K562 (cell line): ENCODE measurements around the gene ELF5. TPM values are rescaled to one million over a fixed set of nuclear protein-coding genes. Genes with fewer than 3 reads are reported as not detected.

ENCODE experiments used
- CHD2 ChIP-seq: IDR thresholded peaks from 2 replicates; pipeline ENCODE4 v1.6.1; 2011; ENCODE audit warnings: low read depth, low read length
- ETV1 ChIP-seq: fragments of 450-650 bp; conservative IDR thresholded peaks from 2 replicates; pipeline ENCODE4 v1.6.1; 2016; ENCODE audit warnings: missing genetic modification characterization, control low read depth, low read depth, missing compliant biosample characterization
- FOXK2 ChIP-seq, 2 experiments: fragments of 450-650 bp; IDR thresholded peaks in 1 of 2; conservative IDR thresholded peaks in 1 of 2; 2 replicates each; pipeline ENCODE4 v1.6.1; 2016; ENCODE audit warnings: low read depth in 2 of 2, mild to moderate bottlenecking in 1 of 2
- HIVEP1 ChIP-seq: fragments of 250-450 bp; sonication (Bioruptor Pico); IDR thresholded peaks from 2 replicates; pipeline ENCODE4 v1.4.0; 2020; ENCODE audit warnings: mild to moderate bottlenecking
- LCOR ChIP-seq: sonication (generic); formaldehyde crosslinking; IDR thresholded peaks from 2 replicates; pipeline ENCODE4 v1.8.0; 2022; ENCODE audit warnings: mild to moderate bottlenecking, missing genetic modification reagents
- MAZ ChIP-seq, 2 experiments: fragments of 450-650 bp in 1 of 2; sonication (generic) in 1 of 2; formaldehyde crosslinking; IDR thresholded peaks in 1 of 2; conservative IDR thresholded peaks in 1 of 2; 2 replicates each; pipeline versions ENCODE4 v1.4.0 to v1.5.0; 2020; ENCODE audit warnings: mild to moderate bottlenecking in 1 of 2, missing genetic modification reagents in 1 of 2
- MEF2D ChIP-seq: conservative IDR thresholded peaks from 2 replicates; pipeline ENCODE4 v1.6.1; 2016; ENCODE audit warnings: low read depth, missing genetic modification characterization, missing compliant biosample characterization
- MYNN ChIP-seq, 2 experiments: sonication (generic); formaldehyde crosslinking in 1 of 2; IDR thresholded peaks; 2 replicates each; pipeline versions ENCODE4 v1.5.0 to v1.6.1; 2016 to 2020; ENCODE audit warnings: antibody characterized with exemption in 1 of 2, missing genetic modification reagents in 1 of 2
- NFIC ChIP-seq: fragments of 450-650 bp; IDR thresholded peaks from 2 replicates; pipeline ENCODE4 v1.6.1; 2017; ENCODE audit warnings: mild to moderate bottlenecking, inconsistent platforms
- NFYB ChIP-seq: IDR thresholded peaks from 2 replicates; pipeline ENCODE4 v1.6.1; 2011; ENCODE audit warnings: mild to moderate bottlenecking, moderate library complexity; ENCODE audit not compliant: insufficient read length; ENCODE audit errors: extremely low read depth
- NR2C2 ChIP-seq, 2 experiments: fragments of 200-800 bp in 1 of 2; sonication (Bioruptor generic) in 1 of 2; sonication (generic) in 1 of 2; formaldehyde crosslinking in 1 of 2; IDR thresholded peaks; 2 replicates each; pipeline versions ENCODE4 v1.6.1 to v1.8.0; 2016 to 2022; ENCODE audit warnings: mild to moderate bottlenecking in 1 of 2, missing compliant biosample characterization in 1 of 2, missing genetic modification characterization in 1 of 2, missing genetic modification reagents in 1 of 2
- POLR2H ChIP-seq: IDR thresholded peaks from 2 replicates; pipeline ENCODE4 v1.6.1; 2016; ENCODE audit warnings: missing genetic modification characterization, low read depth, mild to moderate bottlenecking, control low read depth, missing compliant biosample characterization, moderate library complexity
- RAD21 ChIP-seq, 2 experiments: fragments of 250-450 bp in 1 of 2; fragments of 450-650 bp in 1 of 2; sonication (Bioruptor Pico) in 1 of 2; formaldehyde crosslinking in 1 of 2; IDR thresholded peaks in 1 of 2; conservative IDR thresholded peaks in 1 of 2; 2 replicates each; pipeline versions ENCODE4 v1.4.0 to v1.8.0; 2020 to 2022; ENCODE audit warnings: mild to moderate bottlenecking in 2 of 2, moderate library complexity in 1 of 2
- RHOXF2B ChIP-seq: fragments of 250-450 bp; sonication (Bioruptor Pico); conservative IDR thresholded peaks from 2 replicates; pipeline ENCODE4 v1.5.1; 2021
- SNIP1 ChIP-seq: fragments of 450-650 bp; IDR thresholded peaks from 2 replicates; pipeline ENCODE4 v1.7.1; 2017; ENCODE audit warnings: low read depth, mild to moderate bottlenecking
- TRIM24 ChIP-seq, 2 experiments: fragments of 450-650 bp; IDR thresholded peaks; 2 replicates each; pipeline ENCODE4 v1.6.1; 2016
- ZBTB11 ChIP-seq, 3 experiments: fragments of 200-800 bp in 1 of 3; fragments of 250-450 bp in 1 of 3; fragments of 450-650 bp in 1 of 3; sonication (Bioruptor Pico) in 1 of 3; sonication (Bioruptor generic) in 1 of 3; formaldehyde crosslinking in 1 of 3; IDR thresholded peaks; 2 replicates each; pipeline versions ENCODE4 v1.6.1 to v1.8.0; 2016 to 2022; ENCODE audit warnings: mild to moderate bottlenecking in 2 of 3, missing genetic modification characterization in 2 of 3, missing compliant biosample characterization in 1 of 3, moderate library complexity in 1 of 3
- ZBTB7A ChIP-seq: IDR thresholded peaks from 2 replicates; pipeline ENCODE4 v1.6.1; 2011; ENCODE audit warnings: low read depth, mild to moderate bottlenecking, low read length, moderate library complexity, borderline replicate concordance; ENCODE audit not compliant: control insufficient read depth
- ZNF197 ChIP-seq: fragments of 200-800 bp; sonication (Bioruptor generic); IDR thresholded peaks from 2 replicates; pipeline ENCODE4 v1.6.1; 2016; ENCODE audit warnings: low read depth, missing genetic modification characterization, missing compliant biosample characterization
- ZNF311 ChIP-seq: fragments of 250-450 bp; sonication (Bioruptor Pico); IDR thresholded peaks from 2 replicates; pipeline ENCODE4 v1.4.0; 2020; ENCODE audit warnings: mild to moderate bottlenecking, moderate library complexity
- ZNF512 ChIP-seq: IDR thresholded peaks from 2 replicates; pipeline ENCODE4 v1.6.1; 2016; ENCODE audit warnings: missing genetic modification characterization, missing compliant biosample characterization
- polyA plus RNA-seq, 8 experiments: library from polyadenylated mRNA; depleted of rRNA in 4 of 8; stranded (reverse) in 5 of 8; unstranded in 3 of 8; fragments of >200 nt; fragmentation: Nextera tagmentation in 2 of 8; fragmentation: Illumina TruSeq in 1 of 8; extraction: Ambion mirVana in 2 of 8; extraction: Trizol in 1 of 8; gene quantifications; 2 replicates each; pipeline versions ENCODE4 v1.2.1 to v1.2.3, GENCODE V29; 2011 to 2014; ENCODE audit warnings: inconsistent platforms in 1 of 8, missing spikeins in 1 of 8
- total RNA-seq, 7 experiments: library from RNA; depleted of rRNA in 6 of 7; stranded (reverse); fragments of >200 nt in 6 of 7; fragmentation: Illumina TruSeq in 2 of 7; extraction: Trizol in 2 of 7; gene quantifications; 2 replicates each; pipeline versions ENCODE4 v1.2.1 to v1.2.3, GENCODE V29; 2011 to 2021; ENCODE audit warnings: low replicate concordance in 1 of 7

ELF5 gene
- total and polyA plus RNA-seq, 9 of the 15 experiments (the other 6 are each of a cell fraction or from before 2014, with no cell fraction given): not detected

GRCh38 chr11:34438529-34439507 lies 74.8 kb downstream of the ELF5 start, which contains the start of gene CAT (continued):
- peak; percentile 53 to 55; a peak in 2 of 4 replicates for TF ChIP-seq FOXK2 (conservative IDR thresholded peaks at IDR 0.05 in 1 of 2, IDR thresholded peaks at IDR 0.05 in 1 of 2; ENCODE audit: low read depth in 2 of 2)
- no peak for TF ChIP-seq HIVEP1 (CRISPR knock-in tag)
- TF ChIP-seq POLR2H (tag): no peak
- TF ChIP-seq CHD2: peak; percentile 84
- TF ChIP-seq RAD21 (CRISPR knock-in tag; conservative IDR thresholded peaks at IDR 0.05 in 1 of 2, IDR thresholded peaks at IDR 0.05 in 1 of 2): no peak
- TF ChIP-seq ZNF197 (CRISPR knock-in tag): no peak
- TF ChIP-seq NR2C2 (CRISPR knock-in tag; IDR thresholded peaks at IDR 0.05): peak; percentile 18; the same call in 1 of the 2 replicates
- TF ChIP-seq NR2C2 (tag; IDR thresholded peaks at IDR 0.05): 0 out of 2 replicates have a peak, but pooled peaks have one; percentile 12
- 0 out of 4 replicates have a peak, but pooled peaks of 1 of the 2 experiments have one; percentile 7 for TF ChIP-seq TRIM24 (IDR thresholded peaks at IDR 0.05)
- peak; percentile 4; the same call in 1 of the 2 replicates for TF ChIP-seq LCOR
- TF ChIP-seq RHOXF2B (CRISPR knock-in tag): no peak
- peak; percentile 80 to 91 for TF ChIP-seq MAZ (CRISPR knock-in tag; conservative IDR thresholded peaks at IDR 0.05 in 1 of 2, IDR thresholded peaks at IDR 0.05 in 1 of 2)
- TF ChIP-seq ETV1: peak; percentile 55
- peak; percentile 95 for TF ChIP-seq ZBTB7A
- TF ChIP-seq ZNF311 (CRISPR knock-in tag): no peak
- TF ChIP-seq ZBTB11 (CRISPR knock-in tag; IDR thresholded peaks at IDR 0.05): peak in 1 of 3 experiments; percentile 71; a peak in 2 of 6 replicates
- TF ChIP-seq NFYB: peak; percentile 84
- peak; percentile 95 for TF ChIP-seq NFIC
- TF ChIP-seq ZNF512 (tag): no peak
- no peak for TF ChIP-seq SNIP1
- TF ChIP-seq MYNN (IDR thresholded peaks at IDR 0.05): peak; percentile 81; the same call in 1 of the 2 replicates
- no peak for TF ChIP-seq MYNN (CRISPR knock-in tag; IDR thresholded peaks at IDR 0.05)
- TF ChIP-seq MEF2D (tag): peak; percentile 80; the same call in 1 of the 2 replicates
